HL-60/S4 treated with phorbol 12-myristate 13-acetate at 8.2 ng/mL for 4 days and 3 days (cell line): Measurements from ENCODE around the gene DLX2.

Source experiments
- in situ Hi-C: fragments of 300-500 bp; cut with MboI; formaldehyde crosslinking; loops from 2 replicates; pipeline ENCODE4 v1.15.0; 2022; ENCODE audit warnings: low sequenced_read_pairs

DLX2 gene

DNA sequence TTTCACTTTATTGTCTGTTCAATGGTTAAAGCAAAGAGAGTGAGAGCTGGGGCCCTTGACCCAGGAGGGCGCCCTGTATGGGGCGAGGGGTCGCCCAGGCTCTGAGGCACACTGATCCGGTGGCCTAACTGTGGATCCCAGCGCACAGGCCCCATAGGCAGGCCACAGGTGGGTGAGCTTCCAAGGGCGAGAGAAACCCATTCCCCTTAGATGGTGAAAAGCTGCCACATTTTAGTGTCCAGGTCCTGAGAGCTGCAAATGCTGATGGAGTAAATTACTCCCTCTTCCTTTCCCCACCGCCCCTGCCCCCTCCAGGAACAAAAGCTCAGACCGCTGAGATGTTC is 5.9 kb upstream of the DLX2 start:
- in situ Hi-C loops, result loop anchor here (25.0 kb wide), 2 partner anchors 396 to 521 kb away; no protein-coding TSS in a partner anchor

- in situ Hi-C loops, result loop anchor here (25.0 kb wide), 2 partner anchors 396 to 521 kb away; no protein-coding TSS in a partner anchor
These were observed 5.2 kb upstream of the DLX2 start for GRCh38 chr2:172107690-172108586.

DNA sequence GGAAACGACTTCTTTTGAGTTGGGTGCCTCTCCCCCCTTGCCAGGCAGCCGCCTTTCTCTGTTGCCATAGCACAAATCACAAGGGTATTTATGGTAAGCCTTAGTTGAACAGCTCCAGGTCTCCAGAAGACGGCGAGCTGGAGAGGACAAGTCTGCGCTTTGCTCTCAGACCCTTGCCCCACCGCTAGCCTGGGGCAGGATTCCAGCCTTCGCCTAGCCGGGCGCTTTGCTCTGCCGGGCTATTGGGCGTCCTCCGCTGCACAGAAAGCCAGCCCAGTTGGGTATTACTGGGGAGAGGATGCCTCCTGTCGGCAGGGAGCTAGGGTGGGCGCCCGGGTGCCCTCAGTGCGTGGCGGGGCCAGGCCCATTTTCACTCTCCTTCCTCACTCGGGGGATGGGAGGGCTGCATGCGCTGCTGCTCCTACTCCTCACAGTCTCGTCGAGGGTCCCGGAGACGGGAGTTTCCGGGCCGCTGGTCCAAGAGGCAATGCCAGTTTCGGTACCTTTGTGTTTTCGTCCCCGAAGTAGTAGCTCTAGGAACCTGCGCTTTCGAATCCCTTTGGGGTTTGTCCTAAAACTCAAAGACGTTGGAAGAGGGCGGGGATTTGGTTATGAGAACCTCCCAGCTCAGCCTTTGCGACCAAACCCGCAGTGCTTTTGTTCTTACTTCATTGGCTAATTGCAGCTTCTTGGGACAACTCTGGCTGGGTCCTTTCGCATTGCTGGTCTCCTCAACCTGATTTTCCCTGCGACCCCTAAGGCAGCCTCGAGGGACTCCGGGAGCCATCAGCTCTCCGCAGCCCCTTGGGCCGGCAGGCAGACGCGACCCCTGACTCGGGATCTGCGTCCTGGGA is 3.6 kb upstream of the DLX2 start:
- in situ Hi-C loops, result loop anchor here (25.0 kb wide), 2 partner anchors 394 to 519 kb away; no protein-coding TSS in a partner anchor

GRCh38 chr2:172105471-172106107 is 2.9 kb upstream of the DLX2 start:
- in situ Hi-C loops, result loop anchor here (25.0 kb wide), 2 partner anchors 393 to 518 kb away; no protein-coding TSS in a partner anchor

DNA sequence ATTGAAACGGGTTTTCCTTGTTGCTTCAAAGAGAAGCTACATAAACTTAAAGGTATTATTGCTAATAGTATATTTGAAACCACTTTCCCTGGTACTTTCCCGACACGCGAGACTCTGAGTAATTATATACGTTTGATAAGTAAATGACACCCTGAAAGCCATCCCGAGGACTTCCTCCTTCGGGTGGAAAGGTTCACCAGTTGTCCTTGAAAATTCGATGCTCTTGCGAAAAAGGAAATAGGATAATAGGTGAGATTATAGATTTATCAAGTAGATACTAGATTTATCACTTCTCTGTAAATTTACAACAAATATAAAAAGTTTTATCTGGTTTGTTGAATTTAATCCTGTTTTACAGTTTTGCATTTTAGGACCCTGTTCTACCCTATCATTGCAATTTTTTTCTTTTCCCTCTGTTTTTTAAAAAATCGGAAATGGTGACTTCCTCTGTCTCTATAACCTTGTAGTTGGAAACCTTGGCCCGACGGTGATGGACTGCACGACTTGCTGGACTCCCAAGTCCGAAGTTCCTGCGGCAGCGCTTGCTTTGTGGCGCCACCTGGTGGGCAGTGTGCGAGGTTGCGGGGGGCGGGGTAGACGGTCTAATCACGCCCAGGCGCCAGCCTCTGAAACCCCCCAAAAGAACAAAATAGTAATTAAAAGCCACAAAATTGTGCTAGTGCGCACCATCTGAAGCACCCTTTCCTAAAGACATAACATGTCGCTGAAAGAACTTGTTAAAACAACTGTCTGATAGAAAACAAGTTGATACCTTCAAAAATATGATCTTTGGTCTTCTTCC is 972 bp upstream of the DLX2 start:
- in situ Hi-C loops, result loop anchor here (25.0 kb wide), 2 partner anchors 391 to 516 kb away; no protein-coding TSS in a partner anchor

DNA sequence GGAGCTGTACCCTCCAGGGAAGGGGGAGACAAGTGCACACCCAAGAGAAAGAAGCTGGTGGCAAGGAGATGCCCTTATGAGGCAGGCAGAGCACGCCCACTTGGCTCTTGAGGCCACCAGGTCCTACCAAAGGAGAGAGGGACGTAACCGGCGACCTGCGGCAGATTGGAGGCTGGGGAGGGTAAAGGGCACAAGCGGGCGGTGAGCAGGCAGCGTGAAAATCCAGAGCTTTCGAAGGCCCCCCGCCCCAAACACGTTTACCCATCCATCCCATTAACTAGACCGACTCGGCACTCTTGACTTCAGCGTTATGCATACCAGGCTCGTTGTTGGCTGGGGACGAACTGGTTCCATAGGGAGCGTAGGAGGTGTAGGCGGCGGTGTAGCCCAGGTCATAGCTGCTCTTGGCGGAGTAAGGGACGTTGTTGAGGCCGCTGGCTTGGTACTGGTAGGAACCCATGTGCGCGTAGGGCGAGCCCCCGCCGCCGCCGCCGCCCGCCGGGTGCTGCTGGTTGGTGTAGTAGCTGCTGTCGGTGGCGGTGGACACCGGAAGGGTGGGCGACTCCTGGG is 794 bp downstream of the DLX2 start:
- in situ Hi-C loops, result loop anchor here (25.0 kb wide), 2 partner anchors 390 to 515 kb away; no protein-coding TSS in a partner anchor

DNA sequence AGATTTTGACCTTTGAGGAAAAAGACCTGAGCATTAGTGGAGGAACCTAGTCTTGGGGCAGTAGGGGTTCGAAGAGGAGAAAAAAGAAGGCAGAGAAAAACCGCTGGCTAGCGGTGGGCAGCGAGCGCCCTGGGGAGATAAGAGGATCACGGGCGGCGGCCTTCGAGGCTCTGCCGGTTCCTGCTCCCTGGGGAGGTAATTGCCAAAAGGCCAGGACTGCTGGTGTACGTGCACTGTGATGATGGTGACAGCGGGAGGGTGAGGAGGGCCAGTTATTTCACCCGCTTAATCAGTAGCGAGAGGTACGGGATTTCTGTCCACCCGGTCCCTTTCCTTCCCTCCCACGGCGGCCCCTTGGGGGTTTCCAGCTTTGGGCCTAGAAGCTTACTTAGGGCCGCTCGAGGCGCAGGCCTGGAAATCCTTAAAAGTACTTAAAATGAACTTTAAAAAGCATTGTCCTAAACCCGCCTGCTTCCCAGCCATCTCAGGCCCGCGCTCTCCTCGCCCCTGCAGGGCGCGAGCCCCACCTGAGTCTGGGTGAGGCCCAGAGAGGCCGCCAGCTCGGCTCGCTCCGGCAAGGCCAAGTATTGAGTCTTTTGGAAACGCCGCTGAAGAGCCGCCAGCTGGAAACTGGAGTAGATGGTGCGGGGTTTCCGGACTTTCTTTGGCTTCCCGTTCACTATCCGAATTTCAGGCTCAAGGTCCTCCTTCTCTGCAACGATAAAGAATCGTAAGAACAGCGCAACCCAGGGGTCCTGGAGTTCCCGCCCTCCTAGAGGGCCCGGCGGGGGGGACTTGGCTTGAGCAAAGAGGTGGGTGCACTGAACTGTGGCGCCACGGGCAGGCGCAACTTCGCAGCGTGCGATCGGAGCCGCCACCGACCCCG is 1.5 kb downstream of the DLX2 start:
- in situ Hi-C loops, result loop anchor here (25.0 kb wide), 2 partner anchors 389 to 514 kb away; no protein-coding TSS in a partner anchor

- in situ Hi-C loops, result loop anchor here (25.0 kb wide), 2 partner anchors 388 to 513 kb away; no protein-coding TSS in a partner anchor
These were observed 2.4 kb downstream of the DLX2 start for GRCh38 chr2:172100080-172100934.

- in situ Hi-C loops, result loop anchor here (25.0 kb wide), 2 partner anchors 387 to 512 kb away; no protein-coding TSS in a partner anchor
These were observed 3.1 kb downstream of the DLX2 start for GRCh38 chr2:172099472-172100079.

DNA sequence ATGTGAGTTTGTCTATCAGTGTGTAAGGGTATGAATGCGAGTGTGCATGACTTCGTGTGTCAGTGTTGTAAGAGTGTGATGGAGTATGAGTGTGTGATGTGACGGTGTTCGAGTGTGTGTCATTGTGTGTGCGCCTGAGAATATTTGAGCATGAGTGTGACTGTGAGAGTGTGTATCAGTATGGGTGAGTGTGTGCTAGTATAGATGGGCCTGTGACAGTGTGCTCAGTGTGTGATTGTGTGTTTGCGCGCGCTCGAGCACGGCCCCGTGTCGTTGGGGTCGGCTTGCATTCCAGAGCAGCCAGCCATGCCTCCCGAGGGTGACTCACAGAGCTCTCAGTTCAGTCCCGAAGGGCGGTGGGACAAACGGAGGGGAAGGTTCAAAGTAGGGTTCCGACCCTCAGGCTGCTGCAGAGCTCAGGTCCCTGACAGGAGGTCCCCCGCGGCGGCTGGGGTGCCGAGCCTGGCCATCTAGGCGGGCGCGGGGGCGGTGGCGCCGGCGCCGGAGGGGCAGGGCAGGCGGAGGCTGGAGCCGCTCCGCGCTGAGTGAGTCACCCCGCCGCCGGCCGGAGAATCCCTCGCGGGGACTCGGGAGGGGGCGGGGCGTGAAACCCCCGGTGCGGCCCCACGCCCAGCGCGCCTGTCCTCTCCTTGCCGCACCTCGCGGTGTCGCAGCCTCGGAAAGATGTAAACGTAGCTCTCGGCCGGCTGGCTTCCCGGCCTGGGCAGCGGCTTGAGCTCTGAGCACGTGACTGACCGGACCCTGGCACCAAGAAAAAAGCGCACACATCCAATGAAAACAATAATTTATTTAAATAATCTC is 3.8 kb downstream of the DLX2 start:
- in situ Hi-C loops, result no loop called here

GRCh38 chr2:172098287-172098649 is 4.4 kb downstream of the DLX2 start:
- in situ Hi-C loops, result no loop called here

GRCh38 chr2:172097557-172098131 is 5.1 kb downstream of the DLX2 start:
- in situ Hi-C loops, result no loop called here

DNA sequence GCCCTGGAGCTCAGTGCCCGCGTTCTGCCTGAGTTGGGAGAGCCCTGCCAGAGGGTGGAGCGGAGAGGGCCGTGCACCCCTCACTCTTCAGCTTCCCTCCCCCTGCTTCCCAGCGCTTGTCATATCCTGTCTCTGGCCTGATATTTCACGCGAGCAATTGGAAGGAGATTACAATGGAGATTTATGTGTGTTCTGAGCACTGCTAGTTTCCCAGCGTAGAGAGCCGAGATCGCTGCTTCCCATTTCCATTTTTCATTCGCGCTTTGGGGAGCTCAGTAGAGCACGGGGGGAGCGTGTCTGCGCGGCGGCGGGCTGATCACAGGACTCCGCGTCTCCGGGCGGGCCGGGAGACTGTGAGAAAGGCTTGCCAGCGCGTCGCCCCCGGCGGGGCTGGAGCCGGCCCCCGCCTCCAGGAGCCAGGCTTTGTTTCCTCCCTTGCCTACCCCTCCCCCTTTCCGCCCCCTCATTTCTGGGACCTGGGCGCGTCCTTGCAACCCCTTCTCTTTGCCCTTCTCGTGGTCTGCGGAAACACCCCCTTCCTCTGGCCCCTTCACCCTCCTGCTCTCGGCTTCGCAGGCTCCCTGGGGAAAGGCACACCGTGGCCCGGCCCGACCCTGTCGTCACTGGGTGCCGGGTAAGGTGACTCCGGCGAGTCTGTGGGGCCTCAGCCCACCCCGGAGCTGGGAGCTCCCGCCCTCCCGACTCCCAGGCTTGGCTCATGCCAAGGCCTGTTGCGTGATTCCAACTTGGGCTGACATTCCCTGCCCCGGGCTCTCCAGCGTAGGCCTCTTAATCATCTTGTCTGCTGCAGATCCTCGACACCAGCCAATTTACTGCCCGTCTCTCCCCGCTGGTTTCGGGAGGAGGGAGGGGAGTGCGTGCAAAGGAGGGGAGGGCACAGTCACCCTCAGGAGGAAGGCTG is 5.8 kb downstream of the DLX2 start:
- in situ Hi-C loops, result no loop called here

DNA sequence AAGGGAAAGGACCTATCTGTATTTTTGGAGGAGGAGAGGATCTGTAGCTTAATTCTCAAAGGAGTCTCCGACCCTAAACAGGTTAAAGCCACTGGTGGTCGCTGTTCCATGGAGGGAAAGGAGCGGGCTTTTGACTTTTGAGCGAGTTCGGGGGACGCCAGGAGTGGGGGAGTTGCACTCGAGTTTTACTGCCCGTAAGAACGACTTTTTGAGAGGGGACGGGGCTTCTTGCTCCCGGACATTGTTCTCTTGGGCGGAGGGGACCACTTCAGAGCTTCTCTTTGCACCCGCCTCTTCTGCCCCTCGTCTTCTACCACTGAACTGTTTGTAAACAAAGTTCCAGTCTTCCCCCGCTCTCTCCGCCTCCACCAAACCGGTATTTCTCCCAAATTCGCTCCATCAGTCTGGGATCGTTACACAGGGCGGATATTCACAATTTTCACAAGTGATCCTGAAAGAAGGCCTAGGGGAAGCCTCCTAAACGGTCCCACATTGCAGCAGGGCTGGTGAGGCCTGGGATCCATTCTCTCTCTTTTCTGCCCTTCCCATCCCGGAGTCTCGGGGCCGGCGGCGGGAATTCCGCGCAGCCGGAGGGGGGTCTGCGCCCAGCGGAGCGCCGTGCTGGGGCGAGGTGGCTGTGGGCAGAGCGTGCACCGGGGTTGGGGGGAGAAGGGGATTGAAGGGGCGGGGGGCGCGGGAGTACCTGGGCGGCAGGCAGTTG is 6.6 kb downstream of the DLX2 start:
- in situ Hi-C loops, result no loop called here
